HepG2 (cell line): ENCODE data around the gene SP9. TPM values are rescaled to one million over a fixed set of nuclear protein-coding genes. Genes with fewer than 3 reads are reported as not detected.

Experiments used
- ARHGAP35 ChIP-seq: sonication (generic); formaldehyde crosslinking; IDR thresholded peaks from 2 replicates; pipeline ENCODE4 v1.9.0; 2022; ENCODE audit warnings: mild to moderate bottlenecking, inconsistent platforms, moderate library complexity, missing genetic modification reagents, borderline replicate concordance
- CBFB ChIP-seq: sonication (generic); formaldehyde crosslinking; IDR thresholded peaks from 2 replicates; pipeline ENCODE4 v1.4.0; 2020; ENCODE audit warnings: missing genetic modification reagents
- DPF2 ChIP-seq: sonication (generic); formaldehyde crosslinking; IDR thresholded peaks from 2 replicates; pipeline ENCODE4 v1.4.0; 2020; ENCODE audit warnings: mild to moderate bottlenecking, low read depth, missing genetic modification reagents, borderline replicate concordance
- HOXA5 ChIP-seq: sonication (generic); formaldehyde crosslinking; IDR thresholded peaks from 2 replicates; pipeline ENCODE4 v1.4.0; 2020; ENCODE audit warnings: missing genetic modification reagents
- KDM3A ChIP-seq: IDR thresholded peaks from 2 replicates; pipeline ENCODE4 v1.6.1; 2018; ENCODE audit warnings: low read depth, missing compliant biosample characterization
- KLF12 ChIP-seq: sonication (generic); formaldehyde crosslinking; IDR thresholded peaks from 2 replicates; pipeline ENCODE4 v1.4.0; 2020; ENCODE audit warnings: missing genetic modification reagents, borderline replicate concordance
- MAFF ChIP-seq: IDR thresholded peaks from 2 replicates; pipeline ENCODE4 v1.6.1; 2011; ENCODE audit warnings: low read depth, low read length, improper control_type of control experiment
- MIER2 ChIP-seq: IDR thresholded peaks from 2 replicates; pipeline ENCODE4 v1.6.1; 2016; ENCODE audit warnings: missing biosample characterization, missing genetic modification reagents
- NFKB2 ChIP-seq: sonication (generic); formaldehyde crosslinking; IDR thresholded peaks from 2 replicates; pipeline ENCODE4 v1.4.0; 2020; ENCODE audit warnings: missing genetic modification reagents, borderline replicate concordance
- PITX1 ChIP-seq: sonication (generic); formaldehyde crosslinking; IDR thresholded peaks from 2 replicates; pipeline ENCODE4 v1.5.1; 2020; ENCODE audit warnings: mild to moderate bottlenecking, missing genetic modification reagents
- RCOR2 ChIP-seq: IDR thresholded peaks from 2 replicates; pipeline ENCODE4 v1.6.1; 2016; ENCODE audit warnings: missing biosample characterization, missing genetic modification reagents
- REL ChIP-seq: sonication (generic); formaldehyde crosslinking; conservative IDR thresholded peaks from 2 replicates; pipeline ENCODE4 v1.8.0; 2022; ENCODE audit warnings: mild to moderate bottlenecking, missing genetic modification reagents, moderate library complexity
- SALL2 ChIP-seq: sonication (generic); formaldehyde crosslinking; IDR thresholded peaks from 2 replicates; pipeline ENCODE4 v1.8.1; 2023; ENCODE audit warnings: mild to moderate bottlenecking, missing genetic modification reagents, inconsistent platforms
- TBX2 ChIP-seq: sonication (generic); formaldehyde crosslinking; IDR thresholded peaks from 2 replicates; pipeline ENCODE4 v1.5.0; 2020; ENCODE audit warnings: missing genetic modification reagents, mild to moderate bottlenecking, borderline replicate concordance
- TSC22D2 ChIP-seq: sonication (generic); formaldehyde crosslinking; IDR thresholded peaks from 2 replicates; pipeline ENCODE4 v1.5.1; 2020; ENCODE audit warnings: missing genetic modification reagents, mild to moderate bottlenecking, borderline replicate concordance
- ZNF326 ChIP-seq: sonication (generic); formaldehyde crosslinking; IDR thresholded peaks from 2 replicates; pipeline ENCODE4 v1.4.0; 2020; ENCODE audit warnings: missing genetic modification reagents, borderline replicate concordance
- ZNF547 ChIP-seq: sonication (generic); formaldehyde crosslinking; IDR thresholded peaks from 2 replicates; pipeline ENCODE4 v1.5.1; 2020; ENCODE audit warnings: mild to moderate bottlenecking, missing genetic modification reagents
- ZNF577 ChIP-seq: sonication (generic); formaldehyde crosslinking; IDR thresholded peaks from 2 replicates; pipeline ENCODE4 v1.4.0; 2020; ENCODE audit warnings: mild to moderate bottlenecking, low read depth, missing genetic modification reagents, borderline replicate concordance
- ZNF607 ChIP-seq: sonication (generic); formaldehyde crosslinking; IDR thresholded peaks from 2 replicates; pipeline ENCODE4 v1.5.1; 2020; ENCODE audit warnings: missing genetic modification reagents, mild to moderate bottlenecking, borderline replicate concordance
- ZNF7 ChIP-seq: IDR thresholded peaks from 2 replicates; pipeline ENCODE4 v1.6.1; 2016; ENCODE audit warnings: missing biosample characterization, missing genetic modification reagents
- ZNF772 ChIP-seq: sonication (generic); formaldehyde crosslinking; IDR thresholded peaks from 2 replicates; pipeline ENCODE4 v1.5.0; 2020; ENCODE audit warnings: mild to moderate bottlenecking, missing genetic modification reagents
- polyA plus RNA-seq, 8 experiments: library from polyadenylated mRNA; depleted of rRNA in 3 of 8; stranded (reverse) in 7 of 8; unstranded in 1 of 8; fragments of >200 nt; fragmentation: Illumina TruSeq in 4 of 8; extraction: Trizol in 4 of 8; gene quantifications; 2 replicates each; pipeline versions ENCODE4 v1.2.1 to v1.2.3, GENCODE V29; 2011 to 2016; ENCODE audit warnings: low read depth in 4 of 8, missing spikeins in 1 of 8, mixed read lengths in 1 of 8; ENCODE audit not compliant: insufficient read depth in 1 of 8
- total RNA-seq, 5 experiments: library from RNA; depleted of rRNA; stranded (reverse); fragments of >200 nt; fragmentation: Illumina TruSeq; extraction: Trizol; gene quantifications; 2 replicates each; pipeline ENCODE4 v1.2.3, GENCODE V29; 2016; ENCODE audit warnings: low read depth in 1 of 5
- TF ChIP-seq, protein P1 (sequence below): sonication (generic); formaldehyde crosslinking; IDR thresholded peaks from 2 replicates; pipeline ENCODE4 v1.4.0; 2020; ENCODE audit warnings: missing genetic modification reagents
- TF ChIP-seq, protein P2 (sequence below): IDR thresholded peaks from 2 replicates; pipeline ENCODE4 v1.6.1; 2016; ENCODE audit warnings: mild to moderate bottlenecking, missing biosample characterization, missing genetic modification reagents
- TF ChIP-seq, protein P3 (sequence below): sonication (generic); formaldehyde crosslinking; IDR thresholded peaks from 2 replicates; pipeline ENCODE4 v1.5.1; 2020; ENCODE audit warnings: mild to moderate bottlenecking, missing genetic modification reagents, moderate library complexity
- TF ChIP-seq, protein P4 (sequence below): sonication (generic); formaldehyde crosslinking; IDR thresholded peaks from 2 replicates; pipeline ENCODE4 v1.5.0; 2020; ENCODE audit warnings: missing genetic modification reagents
- TF ChIP-seq, protein P5 (sequence below): sonication (generic); formaldehyde crosslinking; IDR thresholded peaks from 2 replicates; pipeline ENCODE4 v1.4.0; 2020; ENCODE audit warnings: mild to moderate bottlenecking, missing genetic modification reagents

Gene SP9
- total and polyA plus RNA-seq, 2 of the 13 experiments (the other 11 are each of a cell fraction or from before 2014, with no cell fraction given) = not detected

DNA sequence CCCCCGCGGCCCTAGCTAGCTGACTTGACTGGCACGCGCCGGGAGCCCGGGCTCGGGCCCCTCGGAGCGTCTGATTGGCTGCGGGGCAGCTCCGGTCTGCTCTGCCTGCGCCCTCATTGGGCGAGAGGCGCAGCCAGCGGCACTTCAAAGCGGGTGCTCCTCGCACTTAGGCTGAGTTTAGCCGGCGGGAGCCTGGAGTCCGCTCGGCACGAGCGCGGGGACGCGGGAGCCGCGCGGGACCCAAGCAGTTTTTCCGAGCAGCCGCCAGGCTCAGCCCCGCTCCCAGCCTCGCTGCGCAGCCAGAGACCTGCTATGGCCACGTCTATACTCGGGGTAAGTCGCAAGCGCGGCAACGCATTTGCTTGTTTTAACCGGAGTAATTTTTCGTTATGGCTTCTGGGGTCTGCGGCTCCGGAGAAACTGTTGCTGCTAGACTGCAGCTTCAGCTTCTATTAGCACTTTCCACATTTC lies at the start of gene SP9 (continued):
- TF ChIP-seq, protein P1, sequence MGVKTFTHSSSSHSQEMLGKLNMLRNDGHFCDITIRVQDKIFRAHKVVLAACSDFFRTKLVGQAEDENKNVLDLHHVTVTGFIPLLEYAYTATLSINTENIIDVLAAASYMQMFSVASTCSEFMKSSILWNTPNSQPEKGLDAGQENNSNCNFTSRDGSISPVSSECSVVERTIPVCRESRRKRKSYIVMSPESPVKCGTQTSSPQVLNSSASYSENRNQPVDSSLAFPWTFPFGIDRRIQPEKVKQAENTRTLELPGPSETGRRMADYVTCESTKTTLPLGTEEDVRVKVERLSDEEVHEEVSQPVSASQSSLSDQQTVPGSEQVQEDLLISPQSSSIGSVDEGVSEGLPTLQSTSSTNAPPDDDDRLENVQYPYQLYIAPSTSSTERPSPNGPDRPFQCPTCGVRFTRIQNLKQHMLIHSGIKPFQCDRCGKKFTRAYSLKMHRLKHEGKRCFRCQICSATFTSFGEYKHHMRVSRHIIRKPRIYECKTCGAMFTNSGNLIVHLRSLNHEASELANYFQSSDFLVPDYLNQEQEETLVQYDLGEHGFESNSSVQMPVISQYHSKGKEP (CRISPR knock-in tag) = no peak
- no peak for TF ChIP-seq SALL2 (CRISPR knock-in tag)
- TF ChIP-seq PITX1 (CRISPR knock-in tag) = no peak
- no peak for TF ChIP-seq ZNF547 (CRISPR knock-in tag)
- TF ChIP-seq TBX2 (CRISPR knock-in tag) = peak; percentile 64; the same call in 1 of the 2 replicates
- TF ChIP-seq ZNF577 (CRISPR knock-in tag) = no peak
- TF ChIP-seq REL (CRISPR knock-in tag) = no peak
- peak; percentile 56; the same call in 1 of the 2 replicates for TF ChIP-seq ZNF607 (CRISPR knock-in tag)
- TF ChIP-seq, protein P2, sequence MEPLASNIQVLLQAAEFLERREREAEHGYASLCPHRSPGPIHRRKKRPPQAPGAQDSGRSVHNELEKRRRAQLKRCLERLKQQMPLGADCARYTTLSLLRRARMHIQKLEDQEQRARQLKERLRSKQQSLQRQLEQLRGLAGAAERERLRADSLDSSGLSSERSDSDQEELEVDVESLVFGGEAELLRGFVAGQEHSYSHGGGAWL (CRISPR knock-in tag) = peak; percentile 76
- TF ChIP-seq ARHGAP35 = 0 out of 2 replicates have a peak, but pooled peaks have one; percentile 62
- TF ChIP-seq, protein P3, sequence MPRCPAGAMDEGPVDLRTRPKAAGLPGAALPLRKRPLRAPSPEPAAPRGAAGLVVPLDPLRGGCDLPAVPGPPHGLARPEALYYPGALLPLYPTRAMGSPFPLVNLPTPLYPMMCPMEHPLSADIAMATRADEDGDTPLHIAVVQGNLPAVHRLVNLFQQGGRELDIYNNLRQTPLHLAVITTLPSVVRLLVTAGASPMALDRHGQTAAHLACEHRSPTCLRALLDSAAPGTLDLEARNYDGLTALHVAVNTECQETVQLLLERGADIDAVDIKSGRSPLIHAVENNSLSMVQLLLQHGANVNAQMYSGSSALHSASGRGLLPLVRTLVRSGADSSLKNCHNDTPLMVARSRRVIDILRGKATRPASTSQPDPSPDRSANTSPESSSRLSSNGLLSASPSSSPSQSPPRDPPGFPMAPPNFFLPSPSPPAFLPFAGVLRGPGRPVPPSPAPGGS (CRISPR knock-in tag) = no peak
- TF ChIP-seq TSC22D2 (CRISPR knock-in tag) = no peak
- TF ChIP-seq ZNF772 (CRISPR knock-in tag) = peak; percentile 43; the same call in 1 of the 2 replicates
- no peak for TF ChIP-seq CBFB (CRISPR knock-in tag)
- no peak for TF ChIP-seq KDM3A (CRISPR knock-in tag)
- TF ChIP-seq RCOR2 (CRISPR knock-in tag) = no peak
- TF ChIP-seq KLF12 = no peak
- no peak for TF ChIP-seq MAFF
- TF ChIP-seq ZNF7 (CRISPR knock-in tag) = no peak
- TF ChIP-seq, protein P4, sequence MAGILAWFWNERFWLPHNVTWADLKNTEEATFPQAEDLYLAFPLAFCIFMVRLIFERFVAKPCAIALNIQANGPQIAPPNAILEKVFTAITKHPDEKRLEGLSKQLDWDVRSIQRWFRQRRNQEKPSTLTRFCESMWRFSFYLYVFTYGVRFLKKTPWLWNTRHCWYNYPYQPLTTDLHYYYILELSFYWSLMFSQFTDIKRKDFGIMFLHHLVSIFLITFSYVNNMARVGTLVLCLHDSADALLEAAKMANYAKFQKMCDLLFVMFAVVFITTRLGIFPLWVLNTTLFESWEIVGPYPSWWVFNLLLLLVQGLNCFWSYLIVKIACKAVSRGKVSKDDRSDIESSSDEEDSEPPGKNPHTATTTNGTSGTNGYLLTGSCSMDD (CRISPR knock-in tag) = no peak
- TF ChIP-seq DPF2 (CRISPR knock-in tag) = no peak
- TF ChIP-seq ZNF326 (CRISPR knock-in tag) = no peak
- TF ChIP-seq MIER2 = no peak
- TF ChIP-seq, protein P5, sequence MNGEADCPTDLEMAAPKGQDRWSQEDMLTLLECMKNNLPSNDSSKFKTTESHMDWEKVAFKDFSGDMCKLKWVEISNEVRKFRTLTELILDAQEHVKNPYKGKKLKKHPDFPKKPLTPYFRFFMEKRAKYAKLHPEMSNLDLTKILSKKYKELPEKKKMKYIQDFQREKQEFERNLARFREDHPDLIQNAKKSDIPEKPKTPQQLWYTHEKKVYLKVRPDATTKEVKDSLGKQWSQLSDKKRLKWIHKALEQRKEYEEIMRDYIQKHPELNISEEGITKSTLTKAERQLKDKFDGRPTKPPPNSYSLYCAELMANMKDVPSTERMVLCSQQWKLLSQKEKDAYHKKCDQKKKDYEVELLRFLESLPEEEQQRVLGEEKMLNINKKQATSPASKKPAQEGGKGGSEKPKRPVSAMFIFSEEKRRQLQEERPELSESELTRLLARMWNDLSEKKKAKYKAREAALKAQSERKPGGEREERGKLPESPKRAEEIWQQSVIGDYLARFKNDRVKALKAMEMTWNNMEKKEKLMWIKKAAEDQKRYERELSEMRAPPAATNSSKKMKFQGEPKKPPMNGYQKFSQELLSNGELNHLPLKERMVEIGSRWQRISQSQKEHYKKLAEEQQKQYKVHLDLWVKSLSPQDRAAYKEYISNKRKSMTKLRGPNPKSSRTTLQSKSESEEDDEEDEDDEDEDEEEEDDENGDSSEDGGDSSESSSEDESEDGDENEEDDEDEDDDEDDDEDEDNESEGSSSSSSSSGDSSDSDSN = no peak
- no peak for TF ChIP-seq HOXA5 (CRISPR knock-in tag)
- TF ChIP-seq NFKB2 (CRISPR knock-in tag) = peak; percentile 79; the same call in 1 of the 2 replicates
